ENCODE measurements around the gene GFPT2.

GFPT2 gene

GRCh38 chr5:180360078-180360957, 7.2 kb upstream of the GFPT2 start:
- peaks cover 8% of the 10 kb centered on the region for H3K4me1 ChIP-seq (ENCODE audit: insufficient read depth, insufficient read length)
- TF ChIP-seq SUZ12 (IDR thresholded peaks at IDR 0.05; ENCODE audit: extremely low read depth, insufficient read depth, insufficient read length), result no peak
- peaks cover 9% of the 10 kb centered on the region; the same call in 1 of the 2 replicates for H3K9me3 ChIP-seq (ENCODE audit: insufficient read depth, low read length)
- no peak overlapping the region for H3K9ac ChIP-seq (ENCODE audit: insufficient read length, low read depth)
- no peak for DNase-seq (ENCODE audit: low read depth, low spot score)
- peaks cover 10% of the 10 kb centered on the region for H3K27me3 ChIP-seq (ENCODE audit: insufficient read depth, insufficient read length)
- H3K36me3 ChIP-seq (ENCODE audit: insufficient read depth, insufficient read length, low read length), result no peaks in the 10 kb centered on the region
- H3K4me3 ChIP-seq (ENCODE audit: insufficient read length, low read depth), result no peak overlapping the region

GRCh38 chr5:180358694-180359093, 5.6 kb upstream of the GFPT2 start:
- Histone ChIP-seq H3K27me3 (ENCODE audit: insufficient read depth, insufficient read length) (peaks cover 25% of the 10 kb centered on the region), H3K9me3 (ENCODE audit: insufficient read depth, low read length) (peaks cover 9% of the 10 kb centered on the region; the same call in 1 of the 2 replicates), H3K9ac (ENCODE audit: insufficient read length, low read depth) (no peak overlapping the region), H3K4me1 (ENCODE audit: insufficient read depth, insufficient read length) (peaks cover 12% of the 10 kb centered on the region), H3K36me3 (ENCODE audit: insufficient read depth, insufficient read length, low read length) (no peaks in the 10 kb centered on the region), H3K4me3 (ENCODE audit: insufficient read length, low read depth) (no peak overlapping the region)
- TF ChIP-seq SUZ12 (IDR thresholded peaks at IDR 0.05; ENCODE audit: extremely low read depth, insufficient read depth, insufficient read length) (no peak), YY1 (IDR thresholded peaks at IDR 0.05; ENCODE audit: insufficient read depth, insufficient read length) (no peak), ZNF274 (IDR thresholded peaks at IDR 0.05; ENCODE audit: low read depth, low read length) (no peak)
- no peak for DNase-seq (ENCODE audit: low read depth, low spot score)

GRCh38 chr5:180358179-180358578, 5.0 kb upstream of the GFPT2 start:
- DNase-seq (ENCODE audit: low read depth, low spot score), result no peak
- TF ChIP-seq ZNF274 (IDR thresholded peaks at IDR 0.05; ENCODE audit: low read depth, low read length) (no peak), YY1 (IDR thresholded peaks at IDR 0.05; ENCODE audit: insufficient read depth, insufficient read length) (no peak), SUZ12 (IDR thresholded peaks at IDR 0.05; ENCODE audit: extremely low read depth, insufficient read depth, insufficient read length) (no peak)
- Histone ChIP-seq H3K27me3 (ENCODE audit: insufficient read depth, insufficient read length) (peaks cover 29% of the 10 kb centered on the region), H3K9ac (ENCODE audit: insufficient read length, low read depth) (no peak overlapping the region), H3K9me3 (ENCODE audit: insufficient read depth, low read length) (peaks cover 9% of the 10 kb centered on the region; the same call in 1 of the 2 replicates), H3K4me1 (ENCODE audit: insufficient read depth, insufficient read length) (peaks cover 12% of the 10 kb centered on the region), H3K4me3 (ENCODE audit: insufficient read length, low read depth) (no peak overlapping the region), H3K36me3 (ENCODE audit: insufficient read depth, insufficient read length, low read length) (no peaks in the 10 kb centered on the region)

- H3K36me3 ChIP-seq (ENCODE audit: insufficient read depth, insufficient read length, low read length), result peaks cover 17% of the 10 kb centered on the region
- peaks cover 9% of the 10 kb centered on the region; the same call in 1 of the 2 replicates for H3K9me3 ChIP-seq (ENCODE audit: insufficient read depth, low read length)
- DNase-seq (ENCODE audit: low read depth, low spot score), result no peak
- TF ChIP-seq ZNF274 (IDR thresholded peaks at IDR 0.05; ENCODE audit: low read depth, low read length) (no peak), SUZ12 (IDR thresholded peaks at IDR 0.05; ENCODE audit: extremely low read depth, insufficient read depth, insufficient read length) (no peak), YY1 (IDR thresholded peaks at IDR 0.05; ENCODE audit: insufficient read depth, insufficient read length) (no peak)
- H3K9ac ChIP-seq (ENCODE audit: insufficient read length, low read depth), result no peak overlapping the region
- H3K27me3 ChIP-seq (ENCODE audit: insufficient read depth, insufficient read length), result peaks cover 29% of the 10 kb centered on the region
- H3K4me1 ChIP-seq (ENCODE audit: insufficient read depth, insufficient read length), result peaks cover 12% of the 10 kb centered on the region
- H3K4me3 ChIP-seq (ENCODE audit: insufficient read length, low read depth), result no peak overlapping the region
Observed at GRCh38 chr5:180354966-180355365, 1.8 kb upstream of the GFPT2 start.

- peaks cover 27% of the 10 kb centered on the region for H3K36me3 ChIP-seq (ENCODE audit: insufficient read depth, insufficient read length, low read length)
- peak overlapping the region; percentile 83 for H3K9ac ChIP-seq (ENCODE audit: insufficient read length, low read depth)
- peaks cover 8% of the 10 kb centered on the region; the same call in 1 of the 2 replicates for H3K9me3 ChIP-seq (ENCODE audit: insufficient read depth, low read length)
- H3K27me3 ChIP-seq (ENCODE audit: insufficient read depth, insufficient read length), result peaks cover 29% of the 10 kb centered on the region
- no peak for TF ChIP-seq ZNF274 (IDR thresholded peaks at IDR 0.05; ENCODE audit: low read depth, low read length)
- TF ChIP-seq SUZ12 (IDR thresholded peaks at IDR 0.05; ENCODE audit: extremely low read depth, insufficient read depth, insufficient read length), result no peak
- no peak for TF ChIP-seq YY1 (IDR thresholded peaks at IDR 0.05; ENCODE audit: insufficient read depth, insufficient read length)
- H3K4me1 ChIP-seq (ENCODE audit: insufficient read depth, insufficient read length), result peaks cover 12% of the 10 kb centered on the region
- DNase-seq (ENCODE audit: low read depth, low spot score), result no peak
- peak overlapping the region; percentile 61 for H3K4me3 ChIP-seq (ENCODE audit: insufficient read length, low read depth)
Observed at GRCh38 chr5:180353980-180354452, 880 bp upstream of the GFPT2 start.

- Histone ChIP-seq H3K4me1 (ENCODE audit: insufficient read depth, insufficient read length) (peaks cover 15% of the 10 kb centered on the region), H3K4me3 (ENCODE audit: insufficient read length, low read depth) (peak overlapping the region; percentile 89), H3K9ac (ENCODE audit: insufficient read length, low read depth) (peak overlapping the region; percentile 94), H3K36me3 (ENCODE audit: insufficient read depth, insufficient read length, low read length) (peaks cover 34% of the 10 kb centered on the region), H3K9me3 (ENCODE audit: insufficient read depth, low read length) (no peaks in the 10 kb centered on the region), H3K27me3 (ENCODE audit: insufficient read depth, insufficient read length) (peaks cover 29% of the 10 kb centered on the region)
- TF ChIP-seq ZNF274 (IDR thresholded peaks at IDR 0.05; ENCODE audit: low read depth, low read length), result no peak
- no peak for TF ChIP-seq SUZ12 (IDR thresholded peaks at IDR 0.05; ENCODE audit: extremely low read depth, insufficient read depth, insufficient read length)
- no peak for TF ChIP-seq YY1 (IDR thresholded peaks at IDR 0.05; ENCODE audit: insufficient read depth, insufficient read length)
- DNase-seq (ENCODE audit: low read depth, low spot score), result no peak
Observed at GRCh38 chr5:180352116-180353047, 754 bp downstream of the GFPT2 start.

Data from NT2/D1 (cell line).